Measurements from ENCODE around the gene C7orf33. TPM values are rescaled to one million over a fixed set of nuclear protein-coding genes. Genes with fewer than 3 reads are reported as not detected.

The C7orf33 gene, protein sequence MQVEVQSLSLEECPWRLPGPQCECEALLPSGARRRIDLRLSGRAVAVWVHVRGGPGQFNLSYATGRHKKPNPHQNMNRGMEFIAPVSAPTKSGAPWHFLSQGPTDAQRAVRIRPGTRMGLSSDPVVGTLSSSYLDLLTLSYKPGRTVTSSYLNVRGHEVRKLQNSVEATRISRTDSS
- not detected in 2 replicates for polyA plus RNA-seq (2011; rRNA removed)
- not detected in 2 replicates for polyA minus RNA-seq (2011; rRNA and poly(A)+ RNA removed)

DNA sequence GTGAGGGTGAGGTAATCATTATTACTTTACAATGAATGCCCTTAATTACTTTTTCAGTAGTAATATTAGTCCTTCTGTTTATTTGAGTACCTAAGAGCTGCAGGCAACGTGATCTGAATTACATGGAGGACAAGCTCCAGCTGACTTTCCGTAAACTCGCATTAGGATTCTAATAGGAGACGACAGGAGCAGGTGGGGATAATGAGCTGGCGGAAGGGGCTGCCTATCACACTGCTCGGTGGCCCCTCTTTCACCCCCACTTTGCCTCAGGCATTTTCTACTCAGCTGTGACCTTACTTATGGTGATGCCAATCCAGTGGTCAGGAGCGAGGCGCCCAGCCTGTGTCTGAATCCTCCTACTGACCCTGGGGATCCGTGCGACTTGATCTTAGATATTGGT lies at the start of gene C7orf33:
Gene C7orf33, plus strand, starts transcription at position 296 of the 400 bp plus-strand sequence. CDS start 160 bp downstream, outside the sequence.
- POLR2A ChIA-PET = no interaction called here
- CTCF ChIA-PET = no interaction called here

GRCh38 chr7:148541891-148542504 lies 48.6 kb upstream of the C7orf33 start:
- CTCF ChIA-PET = no interaction called here
- POLR2A ChIA-PET = no interaction called here
- Histone ChIP-seq H3K4me3 (ENCODE audit: low read depth, low read length) (no peak overlapping the region), H3K36me3 (ENCODE audit: control insufficient read depth, insufficient read depth, low read length) (no peaks in the 10 kb centered on the region), H3K27me3 (ENCODE audit: control insufficient read depth, insufficient read depth, low read length) (no peaks in the 10 kb centered on the region)
- DNase-seq (ENCODE audit: low read depth) = no peak
- TF ChIP-seq, protein P1, sequence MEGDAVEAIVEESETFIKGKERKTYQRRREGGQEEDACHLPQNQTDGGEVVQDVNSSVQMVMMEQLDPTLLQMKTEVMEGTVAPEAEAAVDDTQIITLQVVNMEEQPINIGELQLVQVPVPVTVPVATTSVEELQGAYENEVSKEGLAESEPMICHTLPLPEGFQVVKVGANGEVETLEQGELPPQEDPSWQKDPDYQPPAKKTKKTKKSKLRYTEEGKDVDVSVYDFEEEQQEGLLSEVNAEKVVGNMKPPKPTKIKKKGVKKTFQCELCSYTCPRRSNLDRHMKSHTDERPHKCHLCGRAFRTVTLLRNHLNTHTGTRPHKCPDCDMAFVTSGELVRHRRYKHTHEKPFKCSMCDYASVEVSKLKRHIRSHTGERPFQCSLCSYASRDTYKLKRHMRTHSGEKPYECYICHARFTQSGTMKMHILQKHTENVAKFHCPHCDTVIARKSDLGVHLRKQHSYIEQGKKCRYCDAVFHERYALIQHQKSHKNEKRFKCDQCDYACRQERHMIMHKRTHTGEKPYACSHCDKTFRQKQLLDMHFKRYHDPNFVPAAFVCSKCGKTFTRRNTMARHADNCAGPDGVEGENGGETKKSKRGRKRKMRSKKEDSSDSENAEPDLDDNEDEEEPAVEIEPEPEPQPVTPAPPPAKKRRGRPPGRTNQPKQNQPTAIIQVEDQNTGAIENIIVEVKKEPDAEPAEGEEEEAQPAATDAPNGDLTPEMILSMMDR (IDR thresholded peaks at IDR 0.05; ENCODE audit: insufficient read depth, low read depth, low read length) = no peak

More for the DNA sequence above, at the start of gene C7orf33:
- no peaks in the 10 kb centered on the region for H3K36me3 ChIP-seq (ENCODE audit: control insufficient read depth, insufficient read depth, low read length)
- H3K4me3 ChIP-seq (ENCODE audit: low read depth, low read length) = no peak within 1 kb of the TSS
- no peak for DNase-seq (ENCODE audit: low read depth)
- H3K27me3 ChIP-seq (ENCODE audit: control insufficient read depth, insufficient read depth, low read length) = no peaks in the 10 kb centered on the region
- TF ChIP-seq, protein P1 (IDR thresholded peaks at IDR 0.05; ENCODE audit: insufficient read depth, low read depth, low read length) = no peak

DNA sequence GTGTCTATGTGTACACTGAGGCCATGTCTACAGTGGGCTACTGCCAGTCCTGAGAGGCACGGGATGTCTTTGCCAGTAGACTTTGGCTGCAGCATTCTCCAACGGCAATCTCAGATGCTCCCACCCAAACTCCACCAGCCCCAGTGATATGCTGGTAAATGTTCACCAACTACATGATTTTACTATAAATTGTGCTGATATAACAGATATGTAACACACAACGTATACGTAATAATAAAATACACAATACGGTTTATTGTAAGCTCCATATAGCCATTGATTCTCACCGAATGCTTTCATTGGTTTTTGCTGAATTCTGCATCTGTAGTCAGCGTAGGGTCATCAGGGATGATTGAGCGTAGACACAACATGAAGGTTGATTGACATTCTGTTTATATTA lies 47.3 kb upstream of the C7orf33 start:
- CTCF ChIA-PET = no interaction called here

GRCh38 chr7:148545172-148545571 lies 45.4 kb upstream of the C7orf33 start:
- no peak overlapping the region for H3K4me3 ChIP-seq (ENCODE audit: low read depth, low read length)
- CTCF ChIA-PET = no interaction called here
- no peaks in the 10 kb centered on the region for H3K36me3 ChIP-seq (ENCODE audit: control insufficient read depth, insufficient read depth, low read length)
- TF ChIP-seq, protein P1 (IDR thresholded peaks at IDR 0.05; ENCODE audit: insufficient read depth, low read depth, low read length) = no peak
- no peak for DNase-seq (ENCODE audit: low read depth)
- POLR2A ChIA-PET = no interaction called here
- H3K27me3 ChIP-seq (ENCODE audit: control insufficient read depth, insufficient read depth, low read length) = no peaks in the 10 kb centered on the region

More for the DNA sequence above, 47.3 kb upstream of the C7orf33 start:
- H3K36me3 ChIP-seq (ENCODE audit: control insufficient read depth, insufficient read depth, low read length) = no peaks in the 10 kb centered on the region
- no peak overlapping the region for H3K4me3 ChIP-seq (ENCODE audit: low read depth, low read length)
- POLR2A ChIA-PET = no interaction called here
- TF ChIP-seq, protein P1 (IDR thresholded peaks at IDR 0.05; ENCODE audit: insufficient read depth, low read depth, low read length) = no peak
- no peak for DNase-seq (ENCODE audit: low read depth)
- H3K27me3 ChIP-seq (ENCODE audit: control insufficient read depth, insufficient read depth, low read length) = no peaks in the 10 kb centered on the region

GRCh38 chr7:148545932-148546331 lies 44.6 kb upstream of the C7orf33 start:
- H3K36me3 ChIP-seq (ENCODE audit: control insufficient read depth, insufficient read depth, low read length) = no peaks in the 10 kb centered on the region
- no peaks in the 10 kb centered on the region for H3K27me3 ChIP-seq (ENCODE audit: control insufficient read depth, insufficient read depth, low read length)
- TF ChIP-seq, protein P1 (IDR thresholded peaks at IDR 0.05; ENCODE audit: insufficient read depth, low read depth, low read length) = no peak
- ChIA-PET POLR2A (no interaction called here), CTCF (no interaction called here)
- DNase-seq (ENCODE audit: low read depth) = no peak
- H3K4me3 ChIP-seq (ENCODE audit: low read depth, low read length) = no peak overlapping the region

Data from BJ (cell line).